Measurements from ENCODE around the gene SENP8. TPM values are rescaled to one million over a fixed set of nuclear protein-coding genes. Genes with fewer than 3 reads are reported as not detected.

SENP8 gene
- total RNA-seq, 2 experiments from 2014 or later = 0.69 to 4.6 TPM

DNA sequence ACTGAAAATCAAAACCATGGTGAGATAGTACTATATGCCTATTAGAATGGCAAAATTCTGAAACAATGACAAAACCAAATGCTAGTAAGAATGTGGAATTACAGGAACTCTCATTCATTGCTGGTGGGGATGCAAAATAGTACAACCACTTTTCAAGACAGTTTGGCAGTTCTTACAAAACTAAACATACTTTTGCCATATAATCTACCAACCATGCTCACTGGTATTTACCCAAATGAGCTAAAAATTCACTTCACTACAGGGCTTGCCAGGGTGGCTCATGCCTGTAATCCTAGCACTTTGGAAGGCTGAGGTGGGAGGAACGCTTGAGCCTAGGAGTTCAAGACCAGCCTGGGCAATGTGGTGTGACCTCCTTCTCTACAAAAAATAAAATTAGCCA lies 40.3 kb upstream of the SENP8 start:
- POLR2A ChIA-PET = interaction anchor here (0.6 to 1.8 kb wide), 8 partner anchors 9 to 73 kb away, joined by 3 to 11 read pairs (median 3); no protein-coding TSS in a partner anchor
- H3K4me3 ChIP-seq (ENCODE audit: low read depth, low read length, poor library complexity, severe bottlenecking) = peak overlapping the region; percentile 58
- DNase-seq (ENCODE audit: low spot score) = no peak
- peak overlapping the region; percentile 95 for H3K27ac ChIP-seq (ENCODE audit: low read depth, low read length, poor library complexity, severe bottlenecking)
- H3K4me1 ChIP-seq (ENCODE audit: insufficient read depth, low read length, poor library complexity, severe bottlenecking) = peaks cover 80% of the 10 kb centered on the region
- no TSS peak for BruUV-seq (replicated peaks)
- intact Hi-C loops (cut with micrococcal nuclease; ENCODE audit: unreplicated experiment) = no loop called here
- peak overlapping the region; percentile 92 for H3K4me2 ChIP-seq (ENCODE audit: low read length)
- H3K9me2 ChIP-seq (ENCODE audit: insufficient read depth, low read length) = no peaks in the 10 kb centered on the region
- H2AFZ ChIP-seq (ENCODE audit: low read length) = peak overlapping the region; percentile 52; the same call in 1 of the 2 replicates
- TF ChIP-seq, protein P1, sequence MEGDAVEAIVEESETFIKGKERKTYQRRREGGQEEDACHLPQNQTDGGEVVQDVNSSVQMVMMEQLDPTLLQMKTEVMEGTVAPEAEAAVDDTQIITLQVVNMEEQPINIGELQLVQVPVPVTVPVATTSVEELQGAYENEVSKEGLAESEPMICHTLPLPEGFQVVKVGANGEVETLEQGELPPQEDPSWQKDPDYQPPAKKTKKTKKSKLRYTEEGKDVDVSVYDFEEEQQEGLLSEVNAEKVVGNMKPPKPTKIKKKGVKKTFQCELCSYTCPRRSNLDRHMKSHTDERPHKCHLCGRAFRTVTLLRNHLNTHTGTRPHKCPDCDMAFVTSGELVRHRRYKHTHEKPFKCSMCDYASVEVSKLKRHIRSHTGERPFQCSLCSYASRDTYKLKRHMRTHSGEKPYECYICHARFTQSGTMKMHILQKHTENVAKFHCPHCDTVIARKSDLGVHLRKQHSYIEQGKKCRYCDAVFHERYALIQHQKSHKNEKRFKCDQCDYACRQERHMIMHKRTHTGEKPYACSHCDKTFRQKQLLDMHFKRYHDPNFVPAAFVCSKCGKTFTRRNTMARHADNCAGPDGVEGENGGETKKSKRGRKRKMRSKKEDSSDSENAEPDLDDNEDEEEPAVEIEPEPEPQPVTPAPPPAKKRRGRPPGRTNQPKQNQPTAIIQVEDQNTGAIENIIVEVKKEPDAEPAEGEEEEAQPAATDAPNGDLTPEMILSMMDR (conservative IDR thresholded peaks at IDR 0.05; ENCODE audit: low read length) = no peak
- TF ChIP-seq EZH2phosphoT487 (IDR thresholded peaks at IDR 0.05; ENCODE audit: borderline replicate concordance, low read depth, low read length) = no peak
- CTCF ChIA-PET (ENCODE audit: unreplicated experiment) = no interaction called here
- H3K36me3 ChIP-seq (ENCODE audit: insufficient read depth, low read length) = no peaks in the 10 kb centered on the region
- H4K20me1 ChIP-seq (ENCODE audit: insufficient read depth, low read length) = no peaks in the 10 kb centered on the region
- H3K79me2 ChIP-seq (ENCODE audit: insufficient read depth, low read depth, low read length) = peaks cover 58% of the 10 kb centered on the region
- H3K9me3 ChIP-seq (ENCODE audit: low read length) = no peaks in the 10 kb centered on the region

DNA sequence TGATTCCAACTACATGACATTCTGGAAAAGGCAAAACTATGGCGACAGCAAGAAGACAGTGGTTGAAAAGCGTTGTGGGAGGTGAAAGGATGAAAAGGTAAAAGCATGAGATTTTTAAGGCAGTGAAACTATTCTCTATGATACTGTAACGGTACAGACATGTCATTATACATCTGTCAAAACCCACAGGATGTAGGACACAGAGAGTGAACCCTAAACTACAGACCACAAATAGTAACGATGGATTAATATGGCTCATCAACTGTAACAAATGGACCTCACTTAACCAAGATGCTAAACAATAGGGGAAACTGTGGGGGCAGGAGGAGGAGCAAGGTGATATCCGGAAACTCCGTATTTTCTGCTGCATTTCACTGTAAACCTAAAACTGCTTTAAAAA lies 39.3 kb upstream of the SENP8 start:
- ChIA-PET POLR2A (interaction anchor here (0.5 to 1.2 kb wide), 6 partner anchors 11 to 34 kb away, joined by 3 to 5 read pairs (median 3); no protein-coding TSS in a partner anchor), CTCF (ENCODE audit: unreplicated experiment) (no interaction called here)
- H3K4me3 ChIP-seq (ENCODE audit: low read depth, low read length, poor library complexity, severe bottlenecking) = peak overlapping the region; percentile 58

DNA sequence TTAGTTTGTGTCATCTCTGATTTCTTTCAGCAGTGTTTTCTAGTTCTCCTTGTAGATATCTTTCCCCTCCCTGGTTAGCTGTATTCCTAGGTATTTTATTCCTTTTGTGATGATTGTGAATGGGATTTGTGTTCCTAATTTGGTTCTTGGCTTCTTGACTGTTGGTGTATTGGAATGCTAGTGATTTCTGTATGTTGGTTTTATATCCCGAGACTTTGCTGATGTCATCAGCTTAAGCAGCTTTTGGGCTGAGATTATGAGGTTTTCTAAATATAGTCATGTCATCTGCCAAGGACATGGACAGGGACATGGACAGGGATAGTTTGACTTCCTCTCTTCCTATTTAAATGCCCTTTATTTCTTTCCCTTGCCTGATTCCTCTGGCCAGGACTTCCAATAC lies 36.0 kb upstream of the SENP8 start:
- Histone ChIP-seq H4K20me1 (ENCODE audit: insufficient read depth, low read length) (no peaks in the 10 kb centered on the region), H2AFZ (ENCODE audit: low read length) (no peak overlapping the region), H3K36me3 (ENCODE audit: insufficient read depth, low read length) (peaks cover 6% of the 10 kb centered on the region; the same call in 1 of the 2 replicates), H3K4me2 (ENCODE audit: low read length) (no peak overlapping the region), H3K27ac (ENCODE audit: low read depth, low read length, poor library complexity, severe bottlenecking) (no peak overlapping the region), H3K9me3 (ENCODE audit: low read length) (no peaks in the 10 kb centered on the region), H3K79me2 (ENCODE audit: insufficient read depth, low read depth, low read length) (peaks cover 17% of the 10 kb centered on the region; the same call in 1 of the 2 replicates), H3K4me3 (ENCODE audit: low read depth, low read length, poor library complexity, severe bottlenecking) (no peak overlapping the region), H3K9me2 (ENCODE audit: insufficient read depth, low read length) (no peaks in the 10 kb centered on the region), H3K4me1 (ENCODE audit: insufficient read depth, low read length, poor library complexity, severe bottlenecking) (peaks cover 43% of the 10 kb centered on the region)
- ChIA-PET CTCF (ENCODE audit: unreplicated experiment) (no interaction called here), POLR2A (interaction anchor here (1.1 to 1.3 kb wide), 2 partner anchors 8 to 9 kb away, joined by 4 read pairs; no protein-coding TSS in a partner anchor)
- BruUV-seq (replicated peaks) = no TSS peak
- no peak for TF ChIP-seq EZH2phosphoT487 (IDR thresholded peaks at IDR 0.05; ENCODE audit: borderline replicate concordance, low read depth, low read length)
- TF ChIP-seq, protein P1 (conservative IDR thresholded peaks at IDR 0.05; ENCODE audit: low read length) = no peak
- DNase-seq (ENCODE audit: low spot score) = no peak
- intact Hi-C loops (cut with micrococcal nuclease; ENCODE audit: unreplicated experiment) = no loop called here

More for the DNA sequence above, 39.3 kb upstream of the SENP8 start:
- BruUV-seq (replicated peaks) = no TSS peak
- Histone ChIP-seq H3K4me2 (ENCODE audit: low read length) (peak overlapping the region; percentile 92), H3K27ac (ENCODE audit: low read depth, low read length, poor library complexity, severe bottlenecking) (peak overlapping the region; percentile 95), H3K9me3 (ENCODE audit: low read length) (no peaks in the 10 kb centered on the region), H2AFZ (ENCODE audit: low read length) (peak overlapping the region; percentile 52; the same call in 1 of the 2 replicates), H4K20me1 (ENCODE audit: insufficient read depth, low read length) (no peaks in the 10 kb centered on the region), H3K36me3 (ENCODE audit: insufficient read depth, low read length) (no peaks in the 10 kb centered on the region; the same call in 1 of the 2 replicates), H3K9me2 (ENCODE audit: insufficient read depth, low read length) (no peaks in the 10 kb centered on the region), H3K4me1 (ENCODE audit: insufficient read depth, low read length, poor library complexity, severe bottlenecking) (peaks cover 70% of the 10 kb centered on the region), H3K79me2 (ENCODE audit: insufficient read depth, low read depth, low read length) (peaks cover 49% of the 10 kb centered on the region)
- intact Hi-C loops (cut with micrococcal nuclease; ENCODE audit: unreplicated experiment) = no loop called here
- TF ChIP-seq, protein P1 (conservative IDR thresholded peaks at IDR 0.05; ENCODE audit: low read length) = no peak
- no peak for TF ChIP-seq EZH2phosphoT487 (IDR thresholded peaks at IDR 0.05; ENCODE audit: borderline replicate concordance, low read depth, low read length)
- peak; percentile 85 for DNase-seq (ENCODE audit: low spot score)
